ENCODE data around the gene KIF3B. TPM values are rescaled to one million over a fixed set of nuclear protein-coding genes. Genes with fewer than 3 reads are reported as not detected.

Gene KIF3B
- total RNA-seq: 15.6 and 15.7 TPM in 2 replicates

DNA sequence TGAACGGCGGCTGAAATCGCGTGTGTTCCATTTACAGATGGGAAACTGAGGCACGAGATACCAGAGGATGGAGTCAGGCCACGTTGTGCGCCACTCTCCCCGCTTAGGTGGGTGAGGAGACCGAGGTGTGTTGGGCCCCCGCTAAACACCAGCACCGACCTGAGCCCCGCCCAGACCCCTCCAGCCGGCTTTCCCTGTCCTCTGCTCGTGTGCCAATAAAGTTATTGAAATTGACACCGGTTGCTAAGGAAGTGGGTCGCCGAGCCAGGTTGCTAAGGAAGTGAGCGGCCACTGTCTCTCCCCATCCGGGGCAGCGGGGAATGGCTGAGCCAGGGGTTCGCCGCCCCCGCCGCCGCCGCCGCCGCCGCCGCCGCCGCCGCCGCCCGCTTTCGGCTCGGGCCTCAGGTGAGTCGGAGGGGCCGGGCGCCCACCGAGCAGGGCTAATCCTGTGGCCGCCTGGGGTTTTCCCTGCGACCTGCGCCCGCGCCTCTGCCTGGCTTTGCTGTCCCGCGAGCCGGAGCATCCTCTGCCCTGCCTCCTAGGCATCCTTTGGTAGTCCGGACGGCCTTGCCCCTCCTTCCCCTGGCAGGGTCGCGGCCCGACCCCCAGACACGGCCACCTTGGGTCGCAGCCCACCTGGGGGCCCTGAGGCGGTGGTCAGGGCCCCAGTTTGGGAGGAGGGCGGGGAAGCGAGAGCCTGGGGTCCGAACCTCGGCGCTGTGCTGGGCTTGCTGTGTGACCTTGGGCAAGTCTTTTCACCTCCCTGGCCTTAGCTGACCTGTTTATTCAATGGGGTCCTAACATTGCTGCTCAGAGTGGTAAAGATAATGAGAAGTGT, at the start of gene KIF3B:
KIF3B (plus strand) TSS at position 291 of the 838 bp plus-strand sequence. CDS start 32,127 bp downstream, outside the sequence.

DNA sequence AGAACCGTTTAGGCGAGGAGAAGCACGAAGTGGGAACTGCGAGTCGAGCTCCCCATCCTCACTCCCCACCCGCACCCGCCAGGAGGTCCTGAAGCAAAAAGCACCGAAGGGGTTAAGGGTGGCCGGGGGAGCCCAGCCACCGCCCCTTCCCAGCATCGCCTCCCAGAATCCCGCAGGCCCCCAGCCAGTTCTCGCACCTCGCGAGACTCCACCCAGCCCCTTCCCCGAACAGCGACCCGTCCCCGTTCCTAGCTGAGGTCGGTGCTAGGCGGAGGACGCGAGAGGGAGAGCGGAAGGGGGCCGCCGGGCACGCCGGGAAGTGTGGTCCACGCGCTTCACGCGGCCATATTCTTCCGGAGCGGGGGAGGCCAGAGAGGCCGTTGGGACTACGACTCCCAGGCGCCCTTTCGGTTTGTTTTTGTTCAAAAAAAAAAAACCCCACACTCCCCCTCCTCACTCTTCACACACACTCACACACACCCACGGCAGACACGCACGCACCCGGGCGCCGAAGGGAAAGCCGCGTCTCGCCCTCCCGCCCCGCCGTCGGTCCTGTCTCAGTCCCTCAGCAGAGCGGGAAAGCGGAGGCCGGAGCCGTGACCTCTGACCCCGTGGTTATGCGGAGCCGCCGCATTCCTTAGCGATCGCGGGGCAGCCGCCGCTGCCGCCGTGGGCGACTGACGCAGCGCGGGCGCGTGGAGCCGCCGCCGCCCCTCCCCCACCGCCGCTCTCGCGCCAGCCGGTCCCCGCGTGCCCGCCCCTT, 80.6 kb downstream of the KIF3B start, which contains the start of gene ASXL1:
ASXL1 (plus strand) TSS at position 463 of the 763 bp plus-strand sequence. CDS start 445 bp downstream, outside the sequence.

Other genes starting within 250 kb of the KIF3B start
- not detected in 2 replicates for gene HCK, start 225.4 kb upstream of the KIF3B start, total RNA-seq
- 29.7 and 31.0 TPM in 2 replicates for gene TM9SF4, start 167.9 kb upstream of the KIF3B start, total RNA-seq
- gene PLAGL2, start 69.9 kb upstream of the KIF3B start, total RNA-seq: 3.5 and 4.1 TPM in 2 replicates
- gene POFUT1, start 69.8 kb upstream of the KIF3B start, total RNA-seq: 36.3 and 36.8 TPM in 2 replicates
- 18.4 and 22.6 TPM in 2 replicates for gene ASXL1, start 80.7 kb downstream of the KIF3B start, total RNA-seq